ENCODE results near the gene CLDN18. TPM values are rescaled to one million over a fixed set of nuclear protein-coding genes. Genes with fewer than 3 reads are reported as not detected.
A peak's percentile ranks its signal among the peaks of the same experiment; 100 is the strongest.

Gene CLDN18
- total RNA-seq, 1 experiment from 2014 or later, result not detected

DNA sequence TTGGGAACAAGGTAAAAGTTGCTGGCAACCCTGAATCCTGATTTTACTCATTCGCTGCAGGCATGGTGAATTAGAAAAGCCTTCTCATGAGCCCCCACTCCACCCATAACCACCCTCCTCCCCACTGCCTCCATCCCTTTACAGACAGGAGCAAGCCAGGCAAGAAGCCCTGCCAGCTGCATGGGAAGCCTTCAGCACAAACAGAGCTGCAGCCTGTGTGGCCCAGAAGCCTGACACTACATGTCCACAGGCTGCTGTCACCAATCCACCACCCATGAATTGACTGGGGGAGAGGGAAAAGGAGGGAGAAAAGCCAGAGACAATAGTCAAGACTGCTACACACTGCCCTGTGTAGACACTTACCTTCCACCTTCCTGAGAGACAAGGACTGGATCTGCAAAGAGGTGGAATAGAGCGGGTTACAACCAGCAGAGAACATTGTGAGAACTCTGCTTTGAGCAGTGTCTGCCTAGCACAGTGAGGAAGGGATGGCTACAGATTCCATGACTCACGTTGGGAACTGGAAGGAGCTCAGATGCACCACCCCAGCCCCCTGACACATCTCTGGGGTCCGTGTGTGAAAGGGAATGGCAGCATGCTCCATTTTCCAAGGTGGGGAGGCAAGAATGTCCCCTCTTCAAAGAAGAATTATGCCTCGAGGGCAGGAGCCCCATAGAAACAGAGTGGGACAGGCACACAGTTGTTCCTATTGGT lies 71.6 kb downstream of the CLDN18 start:
- no peaks in the 10 kb centered on the region for H3K9me3 ChIP-seq (replicated peaks)
- H3K4me3 ChIP-seq, result no peak overlapping the region
- peaks cover 67% of the 10 kb centered on the region for H3K36me3 ChIP-seq
- peak overlapping the region; percentile 21 for H3K27ac ChIP-seq
- no peaks in the 10 kb centered on the region for H3K27me3 ChIP-seq (replicated peaks)
- peak in 1 of 2 experiments; percentile 57 for DNase-seq (ENCODE audit: low read depth in 1 of 2, low spot score in 2 of 2)
- H3K4me1 ChIP-seq (replicated peaks), result peaks cover 43% of the 10 kb centered on the region

GRCh38 chr3:138082085-138082991 lies 72.4 kb downstream of the CLDN18 start:
- H3K27me3 ChIP-seq (replicated peaks), result no peaks in the 10 kb centered on the region
- peaks cover 70% of the 10 kb centered on the region for H3K36me3 ChIP-seq
- peak; percentile 53 to 81 for DNase-seq (ENCODE audit: low read depth in 1 of 2, low spot score in 2 of 2)
- H3K27ac ChIP-seq, result peak overlapping the region; percentile 21
- H3K9me3 ChIP-seq (replicated peaks), result no peaks in the 10 kb centered on the region
- peaks cover 43% of the 10 kb centered on the region for H3K4me1 ChIP-seq (replicated peaks)
- H3K4me3 ChIP-seq, result no peak overlapping the region

DNA sequence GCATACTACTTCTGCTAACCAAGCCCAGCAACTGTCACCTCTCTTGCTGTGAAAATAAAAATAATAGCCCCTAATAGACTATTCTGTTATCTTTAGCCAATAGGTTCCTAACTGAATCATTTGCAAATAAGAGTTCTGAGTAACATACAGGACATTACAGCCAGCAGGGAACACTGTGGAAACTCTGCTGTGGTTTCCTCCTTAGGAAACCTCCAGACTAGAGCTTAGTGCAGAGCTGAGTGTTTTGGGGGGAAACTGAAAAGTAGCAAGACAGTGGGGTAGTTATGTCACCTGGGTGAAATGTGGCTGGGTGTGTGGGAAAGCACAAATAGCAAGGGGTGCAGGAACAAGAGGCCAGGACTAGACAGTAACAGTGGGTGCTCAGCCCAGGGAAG lies 73.0 kb downstream of the CLDN18 start:
- Histone ChIP-seq H3K27me3 (replicated peaks) (no peaks in the 10 kb centered on the region), H3K9me3 (replicated peaks) (no peaks in the 10 kb centered on the region), H3K4me1 (replicated peaks) (peaks cover 43% of the 10 kb centered on the region), H3K36me3 (peaks cover 70% of the 10 kb centered on the region), H3K4me3 (no peak overlapping the region), H3K27ac (no peak overlapping the region)
- no peak for DNase-seq (ENCODE audit: low read depth in 1 of 2, low spot score in 2 of 2)

Other genes starting within 250 kb of the CLDN18 start
- not detected in 2 replicates for gene SOX14, start 245.8 kb upstream of the CLDN18 start, total RNA-seq (2014; rRNA removed; shearing (Covaris generic))
- 18.1 and 24.0 TPM in 2 replicates for gene DZIP1L, start 105.4 kb downstream of the CLDN18 start, total RNA-seq (2014; rRNA removed; shearing (Covaris generic))
- not detected in 2 replicates for gene A4GNT, start 122.2 kb downstream of the CLDN18 start, total RNA-seq (2014; rRNA removed; shearing (Covaris generic))
- 17.4 and 19.8 TPM in 2 replicates for gene DBR1, start 164.8 kb downstream of the CLDN18 start, total RNA-seq (2014; rRNA removed; shearing (Covaris generic))
- 41.8 and 42.9 TPM in 2 replicates for gene ARMC8, start 177.1 kb downstream of the CLDN18 start, total RNA-seq (2014; rRNA removed; shearing (Covaris generic))